Measurements from ENCODE around the gene DTWD1.
A peak's percentile ranks its signal among the peaks of the same experiment; 100 is the strongest.
"Not testable (repeated sequence)": the region's sequence is repeated elsewhere in the genome, so short reads cannot be mapped to it uniquely, and the experiment has no call there.

The DTWD1 gene, protein sequence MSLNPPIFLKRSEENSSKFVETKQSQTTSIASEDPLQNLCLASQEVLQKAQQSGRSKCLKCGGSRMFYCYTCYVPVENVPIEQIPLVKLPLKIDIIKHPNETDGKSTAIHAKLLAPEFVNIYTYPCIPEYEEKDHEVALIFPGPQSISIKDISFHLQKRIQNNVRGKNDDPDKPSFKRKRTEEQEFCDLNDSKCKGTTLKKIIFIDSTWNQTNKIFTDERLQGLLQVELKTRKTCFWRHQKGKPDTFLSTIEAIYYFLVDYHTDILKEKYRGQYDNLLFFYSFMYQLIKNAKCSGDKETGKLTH

DNA sequence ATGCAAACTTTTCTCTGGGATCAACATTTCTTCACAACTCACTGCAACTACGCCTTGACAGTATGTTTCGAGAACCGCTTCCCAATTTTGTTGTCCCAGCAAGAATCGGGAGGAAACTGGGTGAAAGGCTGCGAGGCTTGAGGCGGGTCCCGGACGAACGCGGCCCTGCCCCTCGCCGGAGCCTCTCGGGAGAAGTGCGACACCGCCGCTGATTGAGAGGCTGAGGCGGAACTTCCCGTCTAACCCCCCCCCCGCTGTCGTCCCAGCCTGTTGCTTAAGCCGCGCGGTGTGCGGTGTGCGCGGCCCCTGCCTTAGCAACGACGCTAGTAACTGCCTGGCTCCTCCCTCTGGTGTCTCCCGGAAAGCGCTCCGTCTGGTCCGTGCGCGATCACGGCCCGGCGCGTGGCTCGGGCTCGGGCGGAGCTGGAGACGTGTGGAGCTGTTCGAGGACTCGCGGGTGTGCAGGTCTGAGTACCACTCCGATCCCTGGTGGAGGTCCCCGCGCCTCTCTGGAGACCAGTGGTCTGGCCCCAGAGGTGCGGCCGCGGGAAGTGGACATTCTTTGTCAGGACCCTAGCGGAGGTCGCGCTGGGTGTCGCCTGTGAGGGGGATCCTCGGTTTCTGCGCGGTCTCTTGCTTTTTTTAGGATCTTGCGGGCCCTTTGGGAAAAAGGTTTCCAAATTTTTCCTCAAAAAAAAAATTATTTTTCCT is at the start of gene DTWD1, which contains the start of gene FAM227B:
Gene DTWD1, plus strand, starts transcription at position 391 of the 711 bp plus-strand sequence. CDS start 4,120 bp downstream, outside the sequence.
Gene FAM227B, minus strand, starts transcription at position 161 of the 711 bp plus-strand sequence. CDS start 5,647 bp downstream, outside the sequence.
- peak; percentile 98 for DNase-seq (ENCODE audit: low spot score)

DNA sequence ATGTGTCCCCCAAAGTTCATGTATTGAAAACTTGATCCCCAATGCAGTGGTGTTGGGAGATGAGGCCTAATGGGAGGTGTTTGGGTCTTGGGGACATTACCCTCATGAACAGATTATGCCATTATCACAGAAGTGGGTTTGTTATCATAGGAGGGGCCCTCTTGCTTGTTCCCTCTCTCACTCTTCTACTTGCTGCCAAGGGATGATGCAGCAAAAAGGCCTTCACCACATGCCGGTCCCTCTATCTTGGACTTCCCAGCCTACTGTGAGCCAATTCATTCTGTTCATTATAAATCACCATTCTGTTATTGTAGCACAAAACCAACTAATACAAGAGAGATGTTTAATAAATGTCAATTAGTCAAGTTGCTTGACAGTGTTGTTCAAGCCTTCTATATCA is 47.4 kb upstream of the DTWD1 start:
- DNase-seq (ENCODE audit: low spot score): no peak

DNA sequence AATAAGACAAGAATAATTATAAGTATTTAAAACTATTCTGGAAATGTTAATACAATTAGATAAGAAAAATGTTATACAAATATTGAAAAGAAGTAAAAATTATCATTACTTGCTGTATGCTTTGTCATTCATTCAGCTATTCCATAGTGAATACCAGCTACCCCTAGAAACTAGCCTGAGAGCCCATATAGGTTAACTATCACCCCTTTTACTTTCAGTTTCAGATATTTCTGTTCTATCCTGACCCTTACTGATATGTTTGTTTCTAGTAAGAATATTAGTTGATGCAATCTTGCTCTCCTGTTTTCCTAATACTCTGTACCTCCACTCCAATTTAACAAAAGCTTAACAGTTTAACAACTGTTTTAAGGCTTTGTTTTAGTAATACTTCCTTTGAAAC is 31.8 kb upstream of the DTWD1 start:
- no peak for DNase-seq (ENCODE audit: low spot score)

DNA sequence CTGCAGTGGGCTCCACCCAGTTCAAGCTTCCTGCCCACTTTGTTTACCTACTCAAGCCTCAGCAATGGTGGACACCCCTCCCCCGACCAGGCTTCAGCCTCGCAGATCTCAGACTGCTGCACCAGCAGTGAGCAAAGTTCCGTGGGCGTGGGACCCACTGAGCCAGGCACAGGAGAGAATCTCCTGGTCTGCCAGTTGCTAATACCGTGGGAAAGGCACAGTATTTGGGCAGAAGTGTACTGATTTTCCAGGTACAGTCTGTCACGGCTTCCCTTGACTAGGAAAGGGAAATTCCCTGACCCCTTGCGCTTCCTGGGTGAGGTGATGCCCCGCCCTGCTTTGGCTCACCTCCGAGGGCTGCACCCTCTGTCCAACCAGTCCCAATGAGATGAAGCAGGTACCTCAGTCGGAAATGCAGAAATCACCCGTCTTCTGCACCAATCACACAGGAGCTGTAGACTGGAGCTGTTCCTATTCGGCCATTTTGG is 28.0 kb upstream of the DTWD1 start:
- not testable (repeated sequence) for DNase-seq (ENCODE audit: low spot score)

DNA sequence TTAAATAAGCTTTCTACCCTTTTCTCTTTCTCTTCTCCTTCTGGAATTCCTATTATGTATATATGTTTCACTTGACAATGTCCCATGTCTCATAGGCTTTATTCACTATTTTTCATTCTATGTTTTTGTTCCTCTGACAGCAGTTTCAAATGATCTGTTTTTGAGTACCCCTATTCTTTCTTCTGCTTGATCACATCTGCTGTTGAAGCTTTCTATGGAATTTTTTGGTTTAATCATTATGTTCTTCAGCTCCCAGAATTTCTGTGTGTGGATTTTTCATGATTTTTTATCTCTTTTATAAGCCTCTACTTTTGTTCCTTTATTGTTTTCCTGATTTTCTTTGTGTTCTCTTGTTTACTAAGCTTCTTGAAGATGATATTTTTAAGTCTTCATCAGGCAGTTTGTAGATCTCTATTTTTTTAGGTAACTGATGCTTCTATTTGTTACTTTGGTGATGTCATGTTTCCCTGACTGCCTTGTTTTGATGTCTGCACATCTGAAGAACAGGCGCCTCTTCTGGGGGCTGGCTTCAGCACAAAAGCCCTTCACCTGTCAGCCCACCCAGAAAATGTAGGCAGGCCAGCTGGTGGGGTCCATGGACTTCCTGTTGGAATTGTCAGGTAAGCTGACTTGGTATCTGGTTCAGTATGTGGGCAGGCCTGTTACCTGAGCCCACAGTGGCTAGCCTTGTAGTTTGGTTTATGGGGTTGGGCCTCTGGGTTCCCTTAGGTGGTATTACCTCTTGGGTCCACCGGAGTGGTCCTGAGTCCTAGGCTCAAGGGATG is 16.0 kb upstream of the DTWD1 start:
- no peak for DNase-seq (ENCODE audit: low spot score)

DNA sequence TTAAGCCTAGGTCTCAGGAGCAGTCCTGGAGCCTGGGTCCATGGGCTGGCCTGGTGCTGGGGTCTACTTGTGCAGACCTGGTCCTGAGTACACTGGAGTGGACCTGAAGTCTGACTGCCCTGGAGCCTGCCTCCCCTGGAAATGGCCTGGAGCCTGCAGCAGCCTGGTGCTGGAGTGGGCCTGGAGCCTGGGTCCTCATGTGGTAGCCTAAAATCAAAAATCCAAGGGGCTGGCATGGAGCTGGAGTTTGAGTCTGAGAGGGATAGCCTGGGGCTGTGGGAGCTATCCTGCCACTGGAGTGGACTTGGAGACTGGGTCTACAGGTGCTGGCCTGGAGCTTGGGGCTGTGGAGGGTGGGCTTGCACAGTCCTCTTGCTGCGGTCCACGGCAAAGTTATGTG is 15.3 kb upstream of the DTWD1 start:
- no peak for DNase-seq (ENCODE audit: low spot score)

DNA sequence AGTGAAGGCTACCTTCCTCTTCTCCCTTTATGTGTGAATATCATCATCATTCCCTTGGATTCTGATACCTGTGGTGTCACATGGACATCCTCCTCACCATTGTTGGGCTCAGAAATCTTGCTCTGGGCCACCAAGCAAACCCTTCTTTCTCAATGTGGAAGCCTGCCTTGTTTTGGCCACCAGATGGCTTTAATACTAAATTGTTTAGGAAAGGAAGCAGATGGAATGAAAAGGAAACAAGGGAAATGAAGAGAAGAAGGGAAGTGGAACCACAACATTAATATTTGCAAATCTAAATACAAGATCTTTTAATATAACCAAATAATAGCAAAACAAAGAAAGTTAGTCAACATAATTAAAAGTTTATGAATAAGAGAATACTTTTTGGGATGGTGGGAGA is 14.3 kb upstream of the DTWD1 start:
- DNase-seq (ENCODE audit: low spot score): no peak

DNA sequence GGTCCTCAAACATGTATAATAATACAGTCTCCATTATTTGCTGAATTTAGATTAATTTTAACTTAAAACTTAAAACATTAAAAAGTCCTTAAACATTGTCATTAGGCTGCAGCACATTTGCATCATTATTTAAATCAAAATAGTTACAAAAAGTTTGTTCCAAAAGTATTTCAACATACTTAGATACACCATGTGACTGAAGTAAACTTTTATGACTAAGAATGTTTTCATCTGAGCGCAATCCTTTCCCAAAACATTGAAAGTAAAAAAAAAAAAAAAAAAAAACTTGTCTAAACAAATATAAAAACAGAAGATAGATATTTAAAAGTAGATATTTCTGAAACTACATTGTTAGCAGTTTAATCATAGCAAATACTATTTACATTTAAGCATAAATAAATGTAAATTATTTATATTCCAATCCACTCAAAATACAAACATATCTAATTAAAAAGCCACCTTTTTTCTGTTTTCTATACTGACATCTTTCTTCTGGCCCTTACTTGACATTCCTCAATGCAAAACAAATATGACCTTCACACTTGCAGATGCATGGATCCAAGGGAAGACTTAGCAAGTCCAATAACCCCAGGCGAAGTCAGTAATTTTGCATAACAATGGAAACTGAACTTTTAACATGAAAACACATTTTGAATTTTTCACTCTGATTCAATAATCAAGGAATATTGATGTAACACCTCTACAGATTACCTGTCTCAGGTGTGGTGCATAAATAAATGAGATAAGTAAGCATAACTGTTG is 10.5 kb upstream of the DTWD1 start:
- no peak for DNase-seq (ENCODE audit: low spot score)

DNA sequence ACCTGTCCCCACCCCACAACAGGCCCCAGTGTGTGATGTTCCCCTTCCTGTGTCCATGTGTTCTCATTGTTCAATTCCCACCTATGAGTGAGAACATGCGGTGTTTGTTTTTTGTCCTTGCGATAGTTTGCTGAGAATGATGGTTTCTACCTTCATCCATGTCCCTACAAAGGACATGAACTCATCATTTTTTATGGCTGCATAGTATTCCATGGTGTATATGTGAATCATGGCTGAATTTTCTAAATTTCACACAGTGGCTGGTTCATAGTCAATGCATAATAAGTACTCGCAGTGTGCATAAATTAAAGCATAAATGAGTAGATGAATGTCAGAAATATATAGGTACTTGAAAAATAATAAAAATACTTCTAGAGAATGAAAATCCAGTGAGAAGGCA is 8.6 kb upstream of the DTWD1 start:
- not testable (repeated sequence) for DNase-seq (ENCODE audit: low spot score)

DNA sequence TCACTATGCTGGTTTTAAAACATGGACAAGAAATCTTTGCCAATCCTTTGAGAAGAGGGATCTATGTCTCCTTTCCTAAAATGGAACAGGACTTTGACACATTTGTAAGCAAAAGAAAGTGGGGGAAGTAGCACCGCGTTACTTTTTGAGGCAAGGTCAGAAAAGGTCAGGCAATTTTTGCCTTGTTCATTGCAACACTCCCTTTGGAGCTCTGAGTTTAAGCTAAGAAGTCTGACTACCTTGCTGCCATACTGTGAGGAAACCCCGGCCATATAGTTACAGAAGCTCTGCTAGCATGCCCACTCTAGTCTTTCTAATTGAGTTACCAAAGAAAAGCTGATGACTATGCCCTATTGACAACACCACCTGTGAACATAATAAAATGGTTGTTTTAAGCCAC is 1.6 kb upstream of the DTWD1 start:
- no peak for DNase-seq (ENCODE audit: low spot score)

DNA sequence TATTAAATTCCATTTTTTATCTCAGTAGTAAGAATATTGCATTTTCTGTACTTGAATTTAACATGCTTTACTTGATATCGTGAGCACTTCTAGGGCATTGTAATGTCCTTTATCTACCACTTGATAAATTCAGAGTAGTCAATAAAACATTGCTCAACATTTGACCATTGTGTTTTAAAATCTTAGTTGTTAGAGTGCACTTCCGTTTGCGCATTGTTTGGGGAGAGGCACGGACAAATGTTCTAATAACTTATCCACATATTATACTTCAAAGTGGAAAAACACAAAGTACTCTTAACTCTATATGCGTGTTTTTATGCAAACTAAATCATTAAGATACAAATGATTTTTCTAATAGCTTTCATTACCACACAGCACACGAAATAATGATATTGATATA is 649 bp upstream of the DTWD1 start:
- DNase-seq (ENCODE audit: low spot score): peak; percentile 37

DNA sequence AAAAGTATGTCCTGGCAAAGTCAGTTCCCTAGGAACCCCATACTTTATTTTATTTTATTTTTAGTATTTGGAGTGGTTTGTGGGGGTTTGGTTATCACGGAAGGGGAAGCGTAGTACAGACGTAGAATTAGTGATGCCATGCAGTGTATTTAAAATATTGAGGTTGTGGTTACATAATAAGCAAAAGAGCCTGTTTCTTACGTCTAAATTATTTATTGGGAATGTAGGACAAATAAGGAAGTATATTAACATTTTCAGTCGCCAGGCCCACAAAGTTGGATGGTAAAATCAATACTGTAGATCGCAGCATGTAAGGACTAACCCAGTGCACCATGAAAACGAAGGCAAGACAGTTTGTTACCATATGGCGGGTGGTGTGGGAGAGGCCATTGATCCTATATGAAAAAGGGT is 558 bp downstream of the DTWD1 start:
- DNase-seq (ENCODE audit: low spot score): no peak

DNA sequence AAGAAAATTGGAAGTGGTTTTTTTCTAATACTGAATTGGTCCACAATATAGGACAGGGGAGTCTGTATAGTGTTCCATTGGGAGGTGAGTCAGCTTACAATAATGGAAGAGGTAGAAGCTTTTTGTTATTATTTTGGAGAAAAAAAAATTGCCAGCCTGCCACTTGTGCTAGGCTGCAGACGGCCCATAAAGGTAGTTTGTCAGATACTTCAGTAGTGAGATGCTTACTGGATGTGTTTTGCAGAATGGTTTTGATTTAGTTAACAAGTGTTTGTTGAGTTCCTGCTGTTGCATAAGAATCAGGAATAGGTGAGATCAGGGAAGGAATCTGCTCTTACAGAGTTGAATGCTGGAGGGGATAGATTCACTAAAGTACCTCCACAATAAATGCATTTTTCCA is 1.0 kb downstream of the DTWD1 start:
- DNase-seq (ENCODE audit: low spot score): peak; percentile 8

DNA sequence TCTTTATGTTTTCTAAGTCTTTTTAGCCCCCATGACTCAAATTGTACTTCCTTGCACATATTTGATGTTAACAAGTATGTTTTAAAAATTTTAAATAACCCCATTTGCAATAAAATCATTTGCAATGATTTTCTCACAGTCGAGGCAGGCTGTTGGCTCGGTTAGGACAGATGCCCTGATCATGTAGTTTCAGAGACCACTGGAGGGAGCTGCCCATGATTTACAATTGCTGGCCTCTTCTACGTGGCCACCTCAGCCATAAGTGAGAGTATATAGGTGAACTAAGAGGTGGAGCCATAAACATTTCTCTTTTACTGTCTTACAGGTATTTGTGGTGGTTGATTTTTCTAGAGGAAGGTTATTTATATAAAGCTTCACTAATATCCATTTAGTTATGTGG is 1.7 kb downstream of the DTWD1 start:
- DNase-seq (ENCODE audit: low spot score): no peak

DNA sequence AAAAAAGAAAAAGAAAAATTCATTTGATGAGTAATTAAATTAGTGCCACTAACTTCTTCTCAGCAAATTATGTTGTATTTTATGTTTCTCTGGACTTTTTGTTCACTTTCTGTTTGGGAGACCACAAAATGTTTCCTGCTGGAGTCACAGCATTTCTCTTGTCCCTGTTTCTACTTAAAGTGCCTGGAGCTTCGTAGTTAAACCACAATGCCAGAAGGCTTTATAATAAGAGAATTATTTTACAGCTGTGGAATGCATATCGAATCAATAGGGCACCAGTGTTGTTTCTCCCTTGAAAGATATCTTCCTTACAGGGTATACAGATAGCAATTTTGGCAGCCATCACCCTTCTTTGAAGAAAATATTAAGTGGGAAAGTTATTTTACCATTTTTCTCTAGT is 3.2 kb downstream of the DTWD1 start:
- DNase-seq (ENCODE audit: low spot score): no peak

DNA sequence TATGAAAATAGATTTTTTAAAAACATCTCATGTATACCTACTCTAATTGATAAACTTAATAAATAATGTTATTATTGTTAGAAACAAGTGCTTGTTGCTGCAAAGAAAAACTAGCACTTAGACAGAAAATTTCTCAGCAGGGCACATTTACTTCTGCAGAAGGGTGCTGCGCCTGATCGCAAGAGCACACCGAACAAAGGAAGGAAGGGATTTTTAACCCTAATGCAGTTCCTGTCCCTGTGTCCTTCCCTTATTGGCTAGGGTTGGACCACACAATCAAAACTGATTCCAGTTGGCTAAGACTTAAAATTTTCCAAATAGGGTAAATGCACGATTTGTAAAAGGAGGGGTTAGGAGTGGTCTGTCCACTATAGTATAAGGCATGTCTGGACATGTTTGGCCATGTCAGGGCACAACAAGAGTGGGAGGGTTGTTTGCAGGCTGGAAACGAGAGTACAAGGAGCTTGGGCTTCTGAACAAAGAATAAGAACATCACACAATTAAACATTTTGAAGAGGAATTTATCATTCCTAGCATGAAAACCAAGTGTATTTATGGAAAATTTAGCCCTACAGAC is 4.7 kb downstream of the DTWD1 start:
- DNase-seq (ENCODE audit: low spot score): no peak

DNA sequence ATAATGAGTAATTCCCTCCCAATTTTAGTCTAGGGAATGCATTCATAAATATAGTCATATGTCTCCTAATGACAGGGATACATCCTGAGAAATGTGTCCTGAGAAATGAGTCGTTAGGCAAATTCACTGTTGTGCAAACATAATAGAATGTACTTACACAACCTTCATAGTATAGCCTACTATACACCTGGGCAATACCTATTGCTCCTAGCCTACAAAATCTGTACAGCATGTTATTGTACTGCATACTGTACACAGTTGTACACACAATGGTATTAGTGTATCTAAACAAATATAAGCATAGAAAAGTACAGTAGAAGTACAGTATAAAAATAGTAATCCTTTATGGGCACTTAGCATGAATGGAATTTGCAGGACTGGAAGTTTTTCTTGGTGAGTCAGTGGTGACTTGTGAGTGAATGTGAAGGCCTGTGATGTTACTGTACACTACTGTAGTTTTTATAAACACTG is 6.6 kb downstream of the DTWD1 start:
- peak; percentile 86 for DNase-seq (ENCODE audit: low spot score)

DNA sequence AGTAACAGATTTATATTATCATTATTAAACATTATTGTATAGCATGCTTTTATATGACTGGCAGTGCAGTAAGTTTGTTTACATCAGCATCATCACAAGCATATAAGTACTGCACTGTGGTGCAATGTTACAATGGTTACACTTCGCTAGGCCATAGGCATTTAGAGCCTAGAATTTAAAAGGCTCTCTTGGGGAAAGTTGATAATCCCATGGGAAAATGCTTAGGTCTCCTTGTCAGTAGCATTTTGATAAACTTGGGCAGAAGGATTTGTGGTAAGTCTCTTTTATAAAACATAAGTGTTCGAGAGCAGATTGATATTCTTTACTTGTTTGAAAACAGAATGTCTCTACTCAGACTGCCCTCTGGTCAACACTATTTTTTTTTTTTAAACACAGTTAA is 7.5 kb downstream of the DTWD1 start:
- no peak for DNase-seq (ENCODE audit: low spot score)

DNA sequence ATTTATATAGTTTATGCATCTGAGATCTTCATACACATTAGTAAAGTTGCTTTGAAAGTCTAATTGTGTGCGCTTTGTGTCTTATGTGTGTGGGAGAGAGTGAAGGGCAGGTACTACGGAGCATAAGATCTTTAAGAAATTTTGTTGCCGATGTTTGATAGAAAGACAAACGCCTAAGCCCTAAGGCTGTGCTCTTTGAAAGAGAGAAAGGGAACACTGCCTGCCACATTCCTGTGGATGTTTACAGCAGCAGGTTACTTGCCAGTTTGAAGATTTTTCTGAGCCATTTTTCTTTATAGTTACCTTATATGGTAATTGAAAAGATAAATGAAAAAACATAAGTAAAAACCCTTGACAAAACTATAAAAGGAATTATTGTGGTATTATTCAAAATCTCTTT is 17.0 kb downstream of the DTWD1 start:
- DNase-seq (ENCODE audit: low spot score): no peak

DNA sequence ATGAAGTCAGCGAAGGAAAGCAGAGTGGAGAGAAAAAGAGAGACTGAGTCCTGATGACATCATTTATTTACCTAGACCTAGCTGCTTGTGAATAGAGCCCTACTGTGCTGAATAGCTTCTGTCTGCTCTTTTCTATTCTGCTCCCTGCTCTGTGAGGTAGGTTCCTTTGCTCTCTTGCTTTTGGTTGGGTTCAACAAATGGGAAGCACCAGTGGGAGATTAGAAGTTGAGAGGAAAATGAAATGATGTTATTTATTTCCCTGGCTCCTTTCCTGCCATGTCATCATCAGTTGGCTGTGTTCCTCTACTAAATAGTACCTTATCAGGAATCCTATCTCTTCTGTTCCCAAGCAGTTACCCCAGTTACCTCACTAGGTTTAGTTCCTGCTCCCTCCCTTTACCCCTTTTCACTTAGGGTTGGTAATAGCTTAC is 23.5 kb downstream of the DTWD1 start:
- DNase-seq (ENCODE audit: low spot score): no peak

DNA sequence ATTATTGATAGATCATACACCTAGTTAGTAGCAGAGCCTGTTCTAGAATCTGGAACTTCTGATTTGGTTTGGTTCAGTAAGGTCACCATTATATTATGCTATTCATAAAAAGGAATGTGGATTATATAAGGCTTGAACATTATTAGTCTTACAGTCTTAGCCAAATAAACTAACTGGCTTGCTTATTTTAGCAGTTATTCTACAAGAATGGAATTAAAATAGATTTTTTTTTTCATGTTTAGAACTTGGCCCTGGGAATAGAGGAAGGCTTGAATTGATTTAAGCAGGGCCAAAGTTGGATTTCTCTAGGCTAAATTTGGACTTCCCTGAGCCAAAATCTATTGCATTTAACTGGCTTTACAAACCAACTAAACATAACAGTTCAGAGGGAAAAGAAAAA is 24.4 kb downstream of the DTWD1 start:
- DNase-seq (ENCODE audit: low spot score): no peak
